H1 (cell line): Measurements from ENCODE around the gene BMERB1. TPM values are rescaled to one million over a fixed set of nuclear protein-coding genes. Genes with fewer than 3 reads are reported as not detected.

Source experiments
- CTCF ChIA-PET: fragments of 300-600 bp; sonication (Branson Sonifier 250); formaldehyde crosslinking; loops from one replicate; lab custom pipeline; 2021; ENCODE audit not compliant: partially characterized antibody; lab: Charles Lee
- POLR2A ChIA-PET: fragments of 300-600 bp; sonication (Branson Sonifier 250); formaldehyde crosslinking; loops from one replicate; lab custom pipeline; 2021; ENCODE audit warnings: inconsistent platforms; ENCODE audit not compliant: partially characterized antibody; lab: Charles Lee
- DNase-seq, 2 experiments: peaks; one replicate each; pipeline versions ENCODE4 v3.0.0 to v3.0.0-alpha.2; 2010 to 2022; ENCODE audit warnings: low spot score in 2 of 2, low read depth in 1 of 2, mixed read lengths in 1 of 2
- FAIRE-seq: peaks from 2 replicates; lab custom pipeline; 2011; peaks lifted over from hg19 to GRCh38; lab: Jason Lieb, UNC
- H2AFZ ChIP-seq: 2 replicates; pipeline ENCODE4 v1.8.1; 2012; ENCODE audit warnings: low read length, inconsistent platforms
- H2AK5ac ChIP-seq: 2 replicates; pipeline ENCODE4 v1.6.1; 2013; ENCODE audit warnings: low read depth, low read length
- H2BK120ac ChIP-seq: replicated peaks from 2 replicates; pipeline ENCODE3; 2013; ENCODE audit warnings: low read depth, low read length, inconsistent platforms
- H2BK12ac ChIP-seq: 2 replicates; pipeline ENCODE4 v1.6.1; 2013; ENCODE audit warnings: low read depth, low read length
- H2BK15ac ChIP-seq: 2 replicates; pipeline ENCODE4 v1.6.1; 2013; ENCODE audit warnings: low read length
- H2BK20ac ChIP-seq: 2 replicates; pipeline ENCODE4 v1.6.1; 2013; ENCODE audit warnings: low read length
- H2BK5ac ChIP-seq: 2 replicates; pipeline ENCODE4 v1.6.1; 2013; ENCODE audit warnings: low read depth, low read length
- H3K14ac ChIP-seq: 2 replicates; pipeline ENCODE4 v1.6.1; 2013; ENCODE audit warnings: inconsistent platforms; ENCODE audit not compliant: insufficient read length
- H3K18ac ChIP-seq: 2 replicates; pipeline ENCODE4 v1.6.1; 2013; ENCODE audit warnings: low read length; ENCODE audit errors: extremely low read depth
- H3K23ac ChIP-seq: 2 replicates; pipeline ENCODE4 v1.6.1; 2013; ENCODE audit warnings: inconsistent platforms; ENCODE audit not compliant: insufficient read length
- H3K23me2 ChIP-seq: 2 replicates; pipeline ENCODE4 v1.6.1; 2013; ENCODE audit warnings: low read depth, low read length
- H3K27ac ChIP-seq: 2 replicates; pipeline ENCODE4 v1.6.1; 2011; ENCODE audit warnings: low read depth, low read length, inconsistent platforms
- H3K27me3 ChIP-seq, 4 experiments: replicated peaks in 1 of 4; 1 replicate in 1 of 4; 2 replicates in 3 of 4; pipeline versions ENCODE4 v1.6.1 to v1.8.1; 2011 to 2013; ENCODE audit warnings: low read length in 3 of 4, mild to moderate bottlenecking in 3 of 4, inconsistent platforms in 2 of 4, mixed read lengths in 2 of 4, moderate library complexity in 1 of 4; ENCODE audit not compliant: control insufficient read depth in 3 of 4, insufficient read depth in 3 of 4; ENCODE audit errors: extremely low read depth in 1 of 4
- H3K36me3 ChIP-seq, 4 experiments: 2 replicates each; pipeline versions ENCODE4 v1.6.1 to v1.8.1; 2011 to 2013; ENCODE audit warnings: mild to moderate bottlenecking in 4 of 4, low read length in 3 of 4, moderate library complexity in 2 of 4, control low read depth in 1 of 4, inconsistent platforms in 1 of 4; ENCODE audit not compliant: insufficient read depth in 4 of 4, control insufficient read depth in 2 of 4
- H3K4ac ChIP-seq: replicated peaks from 2 replicates; pipeline ENCODE3; 2013; ENCODE audit warnings: low read length, low read depth, mixed read lengths, inconsistent platforms; ENCODE audit not compliant: insufficient read length
- H3K4me1 ChIP-seq, 4 experiments: replicated peaks in 1 of 4; 1 replicate in 1 of 4; 2 replicates in 3 of 4; pipeline versions ENCODE4 v1.6.1 to v1.8.1; 2011 to 2013; ENCODE audit warnings: low read length in 3 of 4, inconsistent platforms in 2 of 4, mixed read lengths in 1 of 4; ENCODE audit not compliant: insufficient read depth in 4 of 4, control insufficient read depth in 3 of 4
- H3K4me2 ChIP-seq, 2 experiments: 2 replicates each; pipeline versions ENCODE4 v1.6.1 to v1.8.1; 2011 to 2013; ENCODE audit warnings: low read depth in 2 of 2, low read length in 2 of 2, control low read depth in 1 of 2, inconsistent platforms in 1 of 2, mild to moderate bottlenecking in 1 of 2; ENCODE audit not compliant: insufficient read depth in 1 of 2
- H3K4me3 ChIP-seq, 4 experiments: fragments of 200-600, 300-600 bp in 1 of 4; sonication (generic), shearing (Covaris generic), sonication (Bioruptor Twin) in 1 of 4; 2 replicates each; pipeline versions ENCODE4 v1.5.1 to v1.8.1; 2011 to 2016; ENCODE audit warnings: low read length in 4 of 4, low read depth in 3 of 4, control low read depth in 2 of 4, inconsistent platforms in 2 of 4, mild to moderate bottlenecking in 2 of 4, mixed read lengths in 1 of 4, moderate library complexity in 1 of 4; ENCODE audit not compliant: insufficient read depth in 2 of 4; ENCODE audit errors: extremely low read depth in 1 of 4
- H3K56ac ChIP-seq: replicated peaks from 2 replicates; pipeline ENCODE3; 2013; ENCODE audit warnings: low read depth, mild to moderate bottlenecking, mixed read lengths, low read length, inconsistent platforms; ENCODE audit not compliant: insufficient read length
- H3K79me1 ChIP-seq: 2 replicates; pipeline ENCODE4 v1.6.1; 2013; ENCODE audit warnings: low read depth, low read length, control low read depth
- H3K79me2 ChIP-seq, 2 experiments: 2 replicates each; pipeline versions ENCODE4 v1.6.1 to v1.8.1; 2012 to 2013; ENCODE audit warnings: low read length in 2 of 2, mild to moderate bottlenecking in 2 of 2, inconsistent platforms in 1 of 2; ENCODE audit not compliant: insufficient read depth in 2 of 2, control insufficient read depth in 1 of 2
- H3K9ac ChIP-seq, 4 experiments: replicated peaks in 1 of 4; 1 replicate in 1 of 4; 2 replicates in 3 of 4; pipeline versions ENCODE4 v1.6.1 to v1.8.1; 2011 to 2013; ENCODE audit warnings: low read depth in 3 of 4, low read length in 3 of 4, control low read depth in 2 of 4, mild to moderate bottlenecking in 2 of 4, moderate library complexity in 2 of 4, inconsistent platforms in 1 of 4; ENCODE audit errors: extremely low read depth in 1 of 4
- H3K9me3 ChIP-seq, 2 experiments: 2 replicates each; pipeline versions ENCODE4 v1.6.1 to v1.8.1; 2012 to 2013; ENCODE audit warnings: mild to moderate bottlenecking in 2 of 2, moderate library complexity in 2 of 2, control low read depth in 1 of 2, inconsistent platforms in 1 of 2, low read depth in 1 of 2, low read length in 1 of 2, mixed read lengths in 1 of 2; ENCODE audit not compliant: insufficient read depth in 2 of 2
- H4K20me1 ChIP-seq, 2 experiments: replicated peaks in 1 of 2; 2 replicates each; pipeline versions ENCODE3 to v1.8.1; 2011 to 2013; ENCODE audit warnings: inconsistent platforms in 2 of 2, low read length in 2 of 2, mild to moderate bottlenecking in 1 of 2; ENCODE audit not compliant: insufficient read depth in 2 of 2, control insufficient read depth in 1 of 2
- H4K5ac ChIP-seq: 2 replicates; pipeline ENCODE4 v1.6.1; 2013; ENCODE audit warnings: low read length, low read depth, mixed read lengths, inconsistent platforms; ENCODE audit not compliant: insufficient read length
- H4K8ac ChIP-seq: 2 replicates; pipeline ENCODE4 v1.8.0; 2013; ENCODE audit warnings: mild to moderate bottlenecking, moderate library complexity, low read length, inconsistent platforms; ENCODE audit not compliant: insufficient read depth; ENCODE audit errors: extremely low read depth
- H4K91ac ChIP-seq: replicated peaks from 2 replicates; pipeline ENCODE3; 2013; ENCODE audit warnings: low read length, mixed read lengths, inconsistent platforms; ENCODE audit not compliant: insufficient read length
- ATF2 ChIP-seq: IDR thresholded peaks from 2 replicates; pipeline ENCODE4 v1.6.1; 2012; ENCODE audit warnings: low read length, inconsistent platforms
- WGBS, 2 experiments: shearing (Covaris generic) in 1 of 2; methylation state at CpG; one replicate each; pipeline versions ENCODE4 v1.1.6 to v1.1.7; 2013 to 2015; ENCODE audit warnings: low lambda C conversion rate in 2 of 2, mixed read lengths in 2 of 2, inconsistent platforms in 1 of 2, low coverage in 1 of 2, missing lambda C conversion rate in 1 of 2; ENCODE audit not compliant: insufficient replicate concordance in 2 of 2, insufficient coverage in 1 of 2, insufficient read length in 1 of 2; ENCODE audit errors: extremely low coverage in 1 of 2, missing lambda C conversion rate in 1 of 2; 5-methylcytosine and 5-hydroxymethylcytosine counted together
- polyA plus RNA-seq, 7 experiments: library from polyadenylated mRNA; depleted of rRNA in 3 of 7; stranded (reverse) in 5 of 7; unstranded in 2 of 7; fragments of >200 nt in 5 of 7; fragments of 200-250 nt in 2 of 7; gene quantifications; 1 replicate in 5 of 7; 2 replicates in 1 of 7; 4 replicates in 1 of 7; pipeline versions ENCODE4 v1.2.1 to v1.2.3, GENCODE V29; 2011 to 2013; ENCODE audit warnings: missing spikeins in 2 of 7, mixed read lengths in 2 of 7
- total RNA-seq: library from RNA; stranded (reverse); fragmentation: NEBNext Ultra II Directional; extraction: Animal tissue kit (Norgen Biotek cat#: 25700); gene quantifications from 2 replicates; pipeline ENCODE4 v1.2.1, GENCODE V29; 2021
- TF ChIP-seq, protein P1 (sequence below): IDR thresholded peaks from 2 replicates; pipeline ENCODE4 v1.6.1; 2011; ENCODE audit warnings: low read length, improper control_type of control experiment

The BMERB1 gene
- total and polyA plus RNA-seq, 2 of the 8 experiments (the other 6 are each of a cell fraction or from before 2014, with no cell fraction given): 23.5 to 27.1 TPM

GRCh38 chr16:15509051-15509592 lies 74.7 kb downstream of the BMERB1 start:
- Histone ChIP-seq H3K27ac (peak overlapping the region; percentile 22; the same call in 1 of the 2 replicates), H3K9ac (peak overlapping the region in 1 of 4 experiments; percentile 7; a peak in 1 of 7 replicates), H3K4ac (no peak overlapping the region), H2BK120ac (no peak overlapping the region), H3K14ac (no peak overlapping the region), H2AFZ (no peak overlapping the region), H4K20me1 (no peaks in the 10 kb centered on the region), H3K4me2 (peak overlapping the region; percentile 9 to 36), H2BK20ac (no peak overlapping the region), H3K23me2 (no peaks in the 10 kb centered on the region), H3K79me2 (no peaks in the 10 kb centered on the region), H3K9me3 (no peaks in the 10 kb centered on the region), H2AK5ac (no peak overlapping the region), H3K79me1 (no peaks in the 10 kb centered on the region), H3K23ac (no peak overlapping the region), H3K4me3 (no peak overlapping the region; a peak in 2 of 8 replicates), H3K27me3 (no peaks in the 10 kb centered on the region), H2BK12ac (peak overlapping the region; percentile 90; the same call in 1 of the 2 replicates), H3K4me1 (peaks cover 8 to 16% (median 13%) of the 10 kb centered on the region in 4 experiments; a peak in 6 of 7 replicates), H3K36me3 (no peaks in the 10 kb centered on the region), H2BK5ac (no peak overlapping the region; the same call in 1 of the 2 replicates), H3K18ac (peak overlapping the region; percentile 38; the same call in 1 of the 2 replicates), H4K91ac (no peak overlapping the region), H4K8ac (peak overlapping the region; percentile 90; the same call in 1 of the 2 replicates), H2BK15ac (no peak overlapping the region), H3K56ac (no peak overlapping the region), H4K5ac (no peak overlapping the region)
- no peak for TF ChIP-seq ATF2
- TF ChIP-seq, protein P1, sequence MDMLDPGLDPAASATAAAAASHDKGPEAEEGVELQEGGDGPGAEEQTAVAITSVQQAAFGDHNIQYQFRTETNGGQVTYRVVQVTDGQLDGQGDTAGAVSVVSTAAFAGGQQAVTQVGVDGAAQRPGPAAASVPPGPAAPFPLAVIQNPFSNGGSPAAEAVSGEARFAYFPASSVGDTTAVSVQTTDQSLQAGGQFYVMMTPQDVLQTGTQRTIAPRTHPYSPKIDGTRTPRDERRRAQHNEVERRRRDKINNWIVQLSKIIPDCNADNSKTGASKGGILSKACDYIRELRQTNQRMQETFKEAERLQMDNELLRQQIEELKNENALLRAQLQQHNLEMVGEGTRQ: peak; percentile 43
- DNase-seq (no peak), FAIRE-seq (no peak)
- CTCF ChIA-PET: interaction anchor here (0.9 to 2.7 kb wide), 5 partner anchors 11 to 76 kb away, joined by 3 to 10 read pairs (median 3); no protein-coding TSS in a partner anchor
- POLR2A ChIA-PET: no interaction called here
- 75% methylated on average over 14 of the region's 14 CpGs; no CpG with 5 or more reads in 1 of the 2 experiments for WGBS, 2 experiments
